K562 (cell line): ENCODE results near the gene ZNF512B. TPM values are rescaled to one million over a fixed set of nuclear protein-coding genes. Genes with fewer than 3 reads are reported as not detected.

ENCODE experiments used
- ATAC-seq: fragments of 200-7000 bp; cut with Tn5 transposase; 3 replicates; pipeline ENCODE4 v1.9.1; 2020; ENCODE audit warnings: moderate library complexity
- BruUV-seq: library from RNA; stranded (reverse); fragments of 400-500 nt; replicated peaks from 2 replicates; lab custom pipeline; 2021; lab: Mats Ljungman, UMichigan
- CTCF ChIA-PET: fragments of 300-600 bp; formaldehyde crosslinking; extraction: SDS; loops from one replicate; lab custom pipeline; 2021; ENCODE audit warnings: low intra/inter-chr PET ratio; lab: Yijun Ruan, JAX
- POLR2A ChIA-PET: fragments of 300-600, 350-650 bp; sonication (Branson Sonifier 250); formaldehyde crosslinking; extraction: SDS; loops from one replicate; lab custom pipeline; 2021; ENCODE audit warnings: antibody characterized with exemption, inconsistent platforms; lab: Yijun Ruan, JAX
- DNase-seq, 4 experiments: peaks; one replicate each; pipeline versions ENCODE4 v3.0.0 to v3.0.0-alpha.2; 2011 to 2018; ENCODE audit warnings: low spot score in 3 of 4, mixed read lengths in 3 of 4; ENCODE audit errors: extremely low read depth in 1 of 4
- FAIRE-seq: peaks from 2 replicates; lab custom pipeline; 2011; peaks lifted over from hg19 to GRCh38; lab: Jason Lieb, UNC
- H2AFZ ChIP-seq: 2 replicates; pipeline ENCODE4 v1.6.0; 2011; ENCODE audit warnings: low read depth, low read length, control low read depth, inconsistent platforms
- H3K27ac ChIP-seq: fragments of 200-600 bp; 3 replicates; pipeline ENCODE4 v1.8.0; 2011; ENCODE audit warnings: low read depth, mild to moderate bottlenecking, control low read depth, inconsistent platforms, low read length, moderate library complexity, mixed read lengths; ENCODE audit errors: extremely low read depth
- H3K27me3 ChIP-seq, 2 experiments: fragments of 300-600 bp in 1 of 2; 2 replicates in 1 of 2; 3 replicates in 1 of 2; pipeline versions ENCODE4 v1.6.0 to v1.8.0; 2011; ENCODE audit warnings: inconsistent platforms in 2 of 2, low read length in 2 of 2, mild to moderate bottlenecking in 1 of 2, mixed read lengths in 1 of 2, moderate library complexity in 1 of 2; ENCODE audit not compliant: control insufficient read depth in 2 of 2, insufficient read depth in 2 of 2
- H3K36me3 ChIP-seq: fragments of 300-600 bp; 3 replicates; pipeline ENCODE4 v1.8.0; 2011; ENCODE audit warnings: mild to moderate bottlenecking, low read length, inconsistent platforms; ENCODE audit not compliant: control insufficient read depth, insufficient read depth
- H3K4me1 ChIP-seq, 2 experiments: fragments of 200-600 bp in 1 of 2; replicated peaks in 1 of 2; 2 replicates in 1 of 2; 3 replicates in 1 of 2; pipeline versions ENCODE4 v1.5.1 to v1.8.0; 2011; ENCODE audit warnings: inconsistent platforms in 2 of 2, low read length in 2 of 2, mild to moderate bottlenecking in 1 of 2, mixed read lengths in 1 of 2, moderate library complexity in 1 of 2; ENCODE audit not compliant: control insufficient read depth in 2 of 2, insufficient read depth in 2 of 2
- H3K4me2 ChIP-seq: 2 replicates; pipeline ENCODE4 v1.6.1; 2011; ENCODE audit warnings: low read length, control low read depth, inconsistent platforms, mixed read lengths; ENCODE audit not compliant: insufficient read depth
- H3K4me3 ChIP-seq: fragments of 200-600 bp; sonication (generic), shearing (Covaris generic); 2 replicates; pipeline ENCODE4 v1.5.1; 2016; ENCODE audit warnings: control low read depth, inconsistent platforms
- H3K79me2 ChIP-seq: fragments of 200-600 bp; 3 replicates; pipeline ENCODE4 v1.8.0; 2011; ENCODE audit warnings: low read length, inconsistent platforms; ENCODE audit not compliant: control insufficient read depth, insufficient read depth
- H3K9ac ChIP-seq, 2 experiments: 2 replicates each; pipeline versions ENCODE4 v1.6.0 to v1.6.1; 2011; ENCODE audit warnings: low read depth in 2 of 2, low read length in 2 of 2, control low read depth in 1 of 2, inconsistent platforms in 1 of 2, mild to moderate bottlenecking in 1 of 2, mixed read lengths in 1 of 2; ENCODE audit not compliant: insufficient read depth in 1 of 2
- H3K9me1 ChIP-seq: one replicate; pipeline ENCODE4 v1.6.0; 2011; ENCODE audit warnings: inconsistent platforms, mild to moderate bottlenecking, low read length, moderate library complexity; ENCODE audit not compliant: control insufficient read depth, insufficient read depth
- H3K9me3 ChIP-seq: replicated peaks from 2 replicates; pipeline ENCODE4 v1.5.1; 2011; ENCODE audit warnings: low read depth, low read length, inconsistent platforms; ENCODE audit not compliant: control insufficient read depth, insufficient read depth
- H4K20me1 ChIP-seq: replicated peaks from 2 replicates; pipeline ENCODE4 v1.6.1; 2011; ENCODE audit warnings: low read length, inconsistent platforms, mixed read lengths; ENCODE audit not compliant: control insufficient read depth, insufficient read depth
- EGR1 ChIP-seq: fragments of 450-650 bp; conservative IDR thresholded peaks from 2 replicates; pipeline ENCODE4 v1.6.1; 2017; ENCODE audit warnings: mild to moderate bottlenecking
- ETS1 ChIP-seq: conservative IDR thresholded peaks from 2 replicates; pipeline ENCODE4 v1.6.1; 2011; ENCODE audit warnings: low read depth, mild to moderate bottlenecking, low read length; ENCODE audit not compliant: control insufficient read depth
- GABPB1 ChIP-seq: sonication (generic); formaldehyde crosslinking; IDR thresholded peaks from 2 replicates; pipeline ENCODE4 v1.8.0; 2022; ENCODE audit warnings: mild to moderate bottlenecking, missing genetic modification reagents
- TAL1 ChIP-seq: fragments of 450-650 bp; IDR thresholded peaks from 2 replicates; pipeline ENCODE4 v1.6.1; 2016; ENCODE audit warnings: mild to moderate bottlenecking
- THAP12 ChIP-seq: fragments of 250-450 bp; sonication (Bioruptor Pico); IDR thresholded peaks from 2 replicates; pipeline ENCODE4 v1.9.0; 2021; ENCODE audit warnings: mild to moderate bottlenecking, inconsistent platforms
- ZBTB11 ChIP-seq, 3 experiments: fragments of 200-800 bp in 1 of 3; fragments of 250-450 bp in 1 of 3; fragments of 450-650 bp in 1 of 3; sonication (Bioruptor Pico) in 1 of 3; sonication (Bioruptor generic) in 1 of 3; formaldehyde crosslinking in 1 of 3; IDR thresholded peaks; 2 replicates each; pipeline versions ENCODE4 v1.6.1 to v1.8.0; 2016 to 2022; ENCODE audit warnings: mild to moderate bottlenecking in 2 of 3, missing genetic modification characterization in 2 of 3, missing compliant biosample characterization in 1 of 3, moderate library complexity in 1 of 3
- ZNF518B ChIP-seq: fragments of 250-450 bp; sonication (Bioruptor Pico); IDR thresholded peaks from 2 replicates; pipeline ENCODE4 v1.5.0; 2021; ENCODE audit warnings: mild to moderate bottlenecking, moderate library complexity
- WGBS: fragments of 100-300 bp; shearing (Covaris generic); methylation state at CpG from one replicate; pipeline ENCODE4 v1.1.6; 2016; ENCODE audit warnings: low coverage, mixed read lengths; ENCODE audit not compliant: insufficient coverage; ENCODE audit errors: missing lambda C conversion rate; 5-methylcytosine and 5-hydroxymethylcytosine counted together
- in situ Hi-C: fragments of 300-500 bp; cut with MboI; formaldehyde crosslinking; loops from 4 replicates; pipeline ENCODE4 v1.15.0; 2018; ENCODE audit warnings: inconsistent platforms, mixed read lengths
- intact Hi-C: fragments of 100-400 bp; cut with micrococcal nuclease; formaldehyde crosslinking; loops from 2 replicates; pipeline ENCODE4 v1.14.2; 2022
- polyA plus RNA-seq, 8 experiments: library from polyadenylated mRNA; depleted of rRNA in 4 of 8; stranded (reverse) in 5 of 8; unstranded in 3 of 8; fragments of >200 nt; fragmentation: Nextera tagmentation in 2 of 8; fragmentation: Illumina TruSeq in 1 of 8; extraction: Ambion mirVana in 2 of 8; extraction: Trizol in 1 of 8; gene quantifications; 2 replicates each; pipeline versions ENCODE4 v1.2.1 to v1.2.3, GENCODE V29; 2011 to 2014; ENCODE audit warnings: inconsistent platforms in 1 of 8, missing spikeins in 1 of 8
- total RNA-seq, 7 experiments: library from RNA; depleted of rRNA in 6 of 7; stranded (reverse); fragments of >200 nt in 6 of 7; fragmentation: Illumina TruSeq in 2 of 7; extraction: Trizol in 2 of 7; gene quantifications; 2 replicates each; pipeline versions ENCODE4 v1.2.1 to v1.2.3, GENCODE V29; 2011 to 2021; ENCODE audit warnings: low replicate concordance in 1 of 7

ZNF512B gene
- total and polyA plus RNA-seq, 9 of the 15 experiments (the other 6 are each of a cell fraction or from before 2014, with no cell fraction given): 0.01 to 27.8 (median 8.2) TPM

- DNase-seq (peak; percentile 65 to 76 (median 70)), ATAC-seq (no peak), FAIRE-seq (peak; percentile 15)
- Histone ChIP-seq H2AFZ (peak overlapping the region; percentile 49; the same call in 1 of the 2 replicates), H3K27ac (peak overlapping the region; percentile 90), H3K27me3 (no peaks in the 10 kb centered on the region), H3K36me3 (peaks cover 48% of the 10 kb centered on the region; the same call in 2 of the 3 replicates), H4K20me1 (peaks cover 13% of the 10 kb centered on the region; the same call in 1 of the 2 replicates), H3K4me2 (peak overlapping the region; percentile 73), H3K4me1 (peaks cover 16 to 72% of the 10 kb centered on the region in 2 experiments; a peak in 4 of 5 replicates), H3K9me3 (no peaks in the 10 kb centered on the region), H3K9me1 (peaks cover 4% of the 10 kb centered on the region), H3K4me3 (peak overlapping the region; percentile 99; the same call in 1 of the 2 replicates), H3K9ac (peak overlapping the region; percentile 75 to 89), H3K79me2 (peaks cover 32% of the 10 kb centered on the region)
- intact Hi-C loops: loop anchor here (5.0 kb wide), 1 partner anchor 251 kb away; the partner anchor contains the start of genes ARFRP1 and ZGPAT
- WGBS: 37% methylated on average over 11 of the region's 13 CpGs
- CTCF ChIA-PET: no interaction called here
- no TSS peak for BruUV-seq
- POLR2A ChIA-PET: interaction anchor here (0.5 to 1.0 kb wide), 2 partner anchors 16 to 22 kb away, joined by 3 read pairs; no protein-coding TSS in a partner anchor
- in situ Hi-C loops: no loop called here
- TF ChIP-seq TAL1 (no peak), ETS1 (0 out of 2 replicates have a peak, but pooled peaks have one; percentile 12), GABPB1 (CRISPR knock-in tag) (0 out of 2 replicates have a peak, but pooled peaks have one; percentile 36), THAP12 (CRISPR knock-in tag) (no peak), ZBTB11 (CRISPR knock-in tag; IDR thresholded peaks at IDR 0.05) (peak in 1 of 3 experiments; percentile 36; a peak in 1 of 6 replicates), ZNF518B (CRISPR knock-in tag) (no peak), EGR1 (peak; percentile 83)
Observed at GRCh38 chr20:63957690-63958441, 11.9 kb downstream of the ZNF512B start.
